Breast epithelium (tissue), 3 donors: ENCODE measurements around the gene SPACA6.

Source experiments
- POLR2A ChIP-seq: fragments of 450-650 bp; IDR thresholded peaks from one replicate; pipeline ENCODE4 v1.6.1; 2016; ENCODE audit warnings: antibody characterized with exemption, mild to moderate bottlenecking, moderate library complexity
- POLR2AphosphoS5 ChIP-seq, 3 donors: sonication (generic); formaldehyde crosslinking; IDR thresholded peaks; one replicate each; pipeline ENCODE4 v1.6.1; 2017; ENCODE audit warnings: antibody characterized with exemption in 3 of 3
- TF ChIP-seq, protein P1 (sequence below), 3 donors: fragments of 450-650 bp; IDR thresholded peaks; one replicate each; pipeline ENCODE4 v1.5.1; 2016 to 2017; ENCODE audit warnings: antibody characterized with exemption in 3 of 3, mild to moderate bottlenecking in 3 of 3, moderate library complexity in 3 of 3

DNA sequence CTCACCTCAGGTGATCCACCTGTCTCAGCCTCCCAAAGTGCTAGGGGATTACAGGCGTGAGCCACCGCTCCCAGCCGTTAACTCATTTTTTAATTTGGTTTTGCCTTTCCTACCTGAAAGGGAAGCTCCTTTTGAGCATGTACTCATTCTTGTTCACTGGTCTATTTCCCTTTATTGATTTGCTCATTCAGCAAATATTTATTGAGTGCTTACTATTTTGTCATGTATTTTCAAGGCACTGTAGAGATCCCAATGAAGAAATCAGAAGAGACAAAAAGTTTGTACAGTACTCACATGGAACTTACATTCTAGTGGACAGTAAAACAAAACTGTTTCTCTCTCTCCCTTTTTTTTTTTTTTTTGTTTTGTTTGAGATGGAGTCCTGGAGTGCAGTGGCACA, 13.8 kb downstream of the SPACA6 start:
- TF ChIP-seq POLR2A (no peak), POLR2AphosphoS5 (IDR thresholded peaks at IDR 0.05) (no peak)
- TF ChIP-seq, protein P1, sequence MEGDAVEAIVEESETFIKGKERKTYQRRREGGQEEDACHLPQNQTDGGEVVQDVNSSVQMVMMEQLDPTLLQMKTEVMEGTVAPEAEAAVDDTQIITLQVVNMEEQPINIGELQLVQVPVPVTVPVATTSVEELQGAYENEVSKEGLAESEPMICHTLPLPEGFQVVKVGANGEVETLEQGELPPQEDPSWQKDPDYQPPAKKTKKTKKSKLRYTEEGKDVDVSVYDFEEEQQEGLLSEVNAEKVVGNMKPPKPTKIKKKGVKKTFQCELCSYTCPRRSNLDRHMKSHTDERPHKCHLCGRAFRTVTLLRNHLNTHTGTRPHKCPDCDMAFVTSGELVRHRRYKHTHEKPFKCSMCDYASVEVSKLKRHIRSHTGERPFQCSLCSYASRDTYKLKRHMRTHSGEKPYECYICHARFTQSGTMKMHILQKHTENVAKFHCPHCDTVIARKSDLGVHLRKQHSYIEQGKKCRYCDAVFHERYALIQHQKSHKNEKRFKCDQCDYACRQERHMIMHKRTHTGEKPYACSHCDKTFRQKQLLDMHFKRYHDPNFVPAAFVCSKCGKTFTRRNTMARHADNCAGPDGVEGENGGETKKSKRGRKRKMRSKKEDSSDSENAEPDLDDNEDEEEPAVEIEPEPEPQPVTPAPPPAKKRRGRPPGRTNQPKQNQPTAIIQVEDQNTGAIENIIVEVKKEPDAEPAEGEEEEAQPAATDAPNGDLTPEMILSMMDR (IDR thresholded peaks at IDR 0.05), result no peak
